H1 (cell line): ENCODE measurements around the gene FGF5. TPM values are rescaled to one million over a fixed set of nuclear protein-coding genes. Genes with fewer than 3 reads are reported as not detected.

ENCODE experiments used
- CTCF ChIA-PET: fragments of 300-600 bp; sonication (Branson Sonifier 250); formaldehyde crosslinking; loops from one replicate; lab custom pipeline; 2021; ENCODE audit not compliant: partially characterized antibody; lab: Charles Lee
- POLR2A ChIA-PET: fragments of 300-600 bp; sonication (Branson Sonifier 250); formaldehyde crosslinking; loops from one replicate; lab custom pipeline; 2021; ENCODE audit warnings: inconsistent platforms; ENCODE audit not compliant: partially characterized antibody; lab: Charles Lee
- DNase-seq, 2 experiments: peaks; one replicate each; pipeline versions ENCODE4 v3.0.0 to v3.0.0-alpha.2; 2010 to 2022; ENCODE audit warnings: low spot score in 2 of 2, low read depth in 1 of 2, mixed read lengths in 1 of 2
- FAIRE-seq: peaks from 2 replicates; lab custom pipeline; 2011; peaks lifted over from hg19 to GRCh38; lab: Jason Lieb, UNC
- H2AFZ ChIP-seq: 2 replicates; pipeline ENCODE4 v1.8.1; 2012; ENCODE audit warnings: low read length, inconsistent platforms
- H2AK5ac ChIP-seq: 2 replicates; pipeline ENCODE4 v1.6.1; 2013; ENCODE audit warnings: low read depth, low read length
- H2BK120ac ChIP-seq: replicated peaks from 2 replicates; pipeline ENCODE3; 2013; ENCODE audit warnings: low read depth, low read length, inconsistent platforms
- H2BK12ac ChIP-seq: 2 replicates; pipeline ENCODE4 v1.6.1; 2013; ENCODE audit warnings: low read depth, low read length
- H2BK15ac ChIP-seq: 2 replicates; pipeline ENCODE4 v1.6.1; 2013; ENCODE audit warnings: low read length
- H2BK20ac ChIP-seq: 2 replicates; pipeline ENCODE4 v1.6.1; 2013; ENCODE audit warnings: low read length
- H2BK5ac ChIP-seq: 2 replicates; pipeline ENCODE4 v1.6.1; 2013; ENCODE audit warnings: low read depth, low read length
- H3K14ac ChIP-seq: 2 replicates; pipeline ENCODE4 v1.6.1; 2013; ENCODE audit warnings: inconsistent platforms; ENCODE audit not compliant: insufficient read length
- H3K18ac ChIP-seq: 2 replicates; pipeline ENCODE4 v1.6.1; 2013; ENCODE audit warnings: low read length; ENCODE audit errors: extremely low read depth
- H3K23ac ChIP-seq: 2 replicates; pipeline ENCODE4 v1.6.1; 2013; ENCODE audit warnings: inconsistent platforms; ENCODE audit not compliant: insufficient read length
- H3K23me2 ChIP-seq: 2 replicates; pipeline ENCODE4 v1.6.1; 2013; ENCODE audit warnings: low read depth, low read length
- H3K27ac ChIP-seq: 2 replicates; pipeline ENCODE4 v1.6.1; 2011; ENCODE audit warnings: low read depth, low read length, inconsistent platforms
- H3K27me3 ChIP-seq, 4 experiments: replicated peaks in 1 of 4; 1 replicate in 1 of 4; 2 replicates in 3 of 4; pipeline versions ENCODE4 v1.6.1 to v1.8.1; 2011 to 2013; ENCODE audit warnings: low read length in 3 of 4, mild to moderate bottlenecking in 3 of 4, inconsistent platforms in 2 of 4, mixed read lengths in 2 of 4, moderate library complexity in 1 of 4; ENCODE audit not compliant: control insufficient read depth in 3 of 4, insufficient read depth in 3 of 4; ENCODE audit errors: extremely low read depth in 1 of 4
- H3K36me3 ChIP-seq, 4 experiments: 2 replicates each; pipeline versions ENCODE4 v1.6.1 to v1.8.1; 2011 to 2013; ENCODE audit warnings: mild to moderate bottlenecking in 4 of 4, low read length in 3 of 4, moderate library complexity in 2 of 4, control low read depth in 1 of 4, inconsistent platforms in 1 of 4; ENCODE audit not compliant: insufficient read depth in 4 of 4, control insufficient read depth in 2 of 4
- H3K4ac ChIP-seq: replicated peaks from 2 replicates; pipeline ENCODE3; 2013; ENCODE audit warnings: low read length, low read depth, mixed read lengths, inconsistent platforms; ENCODE audit not compliant: insufficient read length
- H3K4me1 ChIP-seq, 4 experiments: replicated peaks in 1 of 4; 1 replicate in 1 of 4; 2 replicates in 3 of 4; pipeline versions ENCODE4 v1.6.1 to v1.8.1; 2011 to 2013; ENCODE audit warnings: low read length in 3 of 4, inconsistent platforms in 2 of 4, mixed read lengths in 1 of 4; ENCODE audit not compliant: insufficient read depth in 4 of 4, control insufficient read depth in 3 of 4
- H3K4me2 ChIP-seq, 2 experiments: 2 replicates each; pipeline versions ENCODE4 v1.6.1 to v1.8.1; 2011 to 2013; ENCODE audit warnings: low read depth in 2 of 2, low read length in 2 of 2, control low read depth in 1 of 2, inconsistent platforms in 1 of 2, mild to moderate bottlenecking in 1 of 2; ENCODE audit not compliant: insufficient read depth in 1 of 2
- H3K4me3 ChIP-seq, 4 experiments: fragments of 200-600, 300-600 bp in 1 of 4; sonication (generic), shearing (Covaris generic), sonication (Bioruptor Twin) in 1 of 4; 2 replicates each; pipeline versions ENCODE4 v1.5.1 to v1.8.1; 2011 to 2016; ENCODE audit warnings: low read length in 4 of 4, low read depth in 3 of 4, control low read depth in 2 of 4, inconsistent platforms in 2 of 4, mild to moderate bottlenecking in 2 of 4, mixed read lengths in 1 of 4, moderate library complexity in 1 of 4; ENCODE audit not compliant: insufficient read depth in 2 of 4; ENCODE audit errors: extremely low read depth in 1 of 4
- H3K56ac ChIP-seq: replicated peaks from 2 replicates; pipeline ENCODE3; 2013; ENCODE audit warnings: low read depth, mild to moderate bottlenecking, mixed read lengths, low read length, inconsistent platforms; ENCODE audit not compliant: insufficient read length
- H3K79me1 ChIP-seq: 2 replicates; pipeline ENCODE4 v1.6.1; 2013; ENCODE audit warnings: low read depth, low read length, control low read depth
- H3K79me2 ChIP-seq, 2 experiments: 2 replicates each; pipeline versions ENCODE4 v1.6.1 to v1.8.1; 2012 to 2013; ENCODE audit warnings: low read length in 2 of 2, mild to moderate bottlenecking in 2 of 2, inconsistent platforms in 1 of 2; ENCODE audit not compliant: insufficient read depth in 2 of 2, control insufficient read depth in 1 of 2
- H3K9ac ChIP-seq, 4 experiments: replicated peaks in 1 of 4; 1 replicate in 1 of 4; 2 replicates in 3 of 4; pipeline versions ENCODE4 v1.6.1 to v1.8.1; 2011 to 2013; ENCODE audit warnings: low read depth in 3 of 4, low read length in 3 of 4, control low read depth in 2 of 4, mild to moderate bottlenecking in 2 of 4, moderate library complexity in 2 of 4, inconsistent platforms in 1 of 4; ENCODE audit errors: extremely low read depth in 1 of 4
- H3K9me3 ChIP-seq, 2 experiments: 2 replicates each; pipeline versions ENCODE4 v1.6.1 to v1.8.1; 2012 to 2013; ENCODE audit warnings: mild to moderate bottlenecking in 2 of 2, moderate library complexity in 2 of 2, control low read depth in 1 of 2, inconsistent platforms in 1 of 2, low read depth in 1 of 2, low read length in 1 of 2, mixed read lengths in 1 of 2; ENCODE audit not compliant: insufficient read depth in 2 of 2
- H4K20me1 ChIP-seq, 2 experiments: replicated peaks in 1 of 2; 2 replicates each; pipeline versions ENCODE3 to v1.8.1; 2011 to 2013; ENCODE audit warnings: inconsistent platforms in 2 of 2, low read length in 2 of 2, mild to moderate bottlenecking in 1 of 2; ENCODE audit not compliant: insufficient read depth in 2 of 2, control insufficient read depth in 1 of 2
- H4K5ac ChIP-seq: 2 replicates; pipeline ENCODE4 v1.6.1; 2013; ENCODE audit warnings: low read length, low read depth, mixed read lengths, inconsistent platforms; ENCODE audit not compliant: insufficient read length
- H4K8ac ChIP-seq: 2 replicates; pipeline ENCODE4 v1.8.0; 2013; ENCODE audit warnings: mild to moderate bottlenecking, moderate library complexity, low read length, inconsistent platforms; ENCODE audit not compliant: insufficient read depth; ENCODE audit errors: extremely low read depth
- H4K91ac ChIP-seq: replicated peaks from 2 replicates; pipeline ENCODE3; 2013; ENCODE audit warnings: low read length, mixed read lengths, inconsistent platforms; ENCODE audit not compliant: insufficient read length
- ASH2L ChIP-seq: fragments of 200-600, 300-600 bp; sonication (generic); IDR thresholded peaks from one replicate; pipeline ENCODE4 v1.7.1; 2017; ENCODE audit warnings: low read length
- CBX8 ChIP-seq: fragments of 300-800, 300-1000 bp; sonication (generic); IDR thresholded peaks from 2 replicates; pipeline ENCODE4 v1.7.1; 2016; ENCODE audit warnings: low read depth, low read length, borderline replicate concordance
- EP300 ChIP-seq, 2 experiments: IDR thresholded peaks; 1 replicate in 1 of 2; 2 replicates in 1 of 2; pipeline ENCODE4 v1.6.1; 2011 to 2012; ENCODE audit warnings: low read depth in 2 of 2, low read length in 2 of 2, mild to moderate bottlenecking in 2 of 2, borderline replicate concordance in 1 of 2, inconsistent platforms in 1 of 2, moderate library complexity in 1 of 2
- POLR2AphosphoS5 ChIP-seq: IDR thresholded peaks from 2 replicates; pipeline ENCODE4 v1.6.1; 2011; ENCODE audit warnings: low read depth, low read length
- RNF2 ChIP-seq: fragments of 200-900, 300-1000 bp; sonication (generic); IDR thresholded peaks from 2 replicates; pipeline ENCODE4 v1.7.1; 2016; ENCODE audit warnings: borderline replicate concordance, low read depth, mild to moderate bottlenecking, antibody characterized with exemption, low read length; ENCODE audit not compliant: poor library complexity, severe bottlenecking; ENCODE audit errors: missing control alignments
- ZNF274 ChIP-seq: IDR thresholded peaks from 2 replicates; pipeline ENCODE4 v1.7.0; 2012; ENCODE audit warnings: low read length, borderline replicate concordance; ENCODE audit errors: extremely low read depth
- WGBS, 2 experiments: shearing (Covaris generic) in 1 of 2; methylation state at CpG; one replicate each; pipeline versions ENCODE4 v1.1.6 to v1.1.7; 2013 to 2015; ENCODE audit warnings: low lambda C conversion rate in 2 of 2, mixed read lengths in 2 of 2, inconsistent platforms in 1 of 2, low coverage in 1 of 2, missing lambda C conversion rate in 1 of 2; ENCODE audit not compliant: insufficient replicate concordance in 2 of 2, insufficient coverage in 1 of 2, insufficient read length in 1 of 2; ENCODE audit errors: extremely low coverage in 1 of 2, missing lambda C conversion rate in 1 of 2; 5-methylcytosine and 5-hydroxymethylcytosine counted together
- polyA plus RNA-seq, 7 experiments: library from polyadenylated mRNA; depleted of rRNA in 3 of 7; stranded (reverse) in 5 of 7; unstranded in 2 of 7; fragments of >200 nt in 5 of 7; fragments of 200-250 nt in 2 of 7; gene quantifications; 1 replicate in 5 of 7; 2 replicates in 1 of 7; 4 replicates in 1 of 7; pipeline versions ENCODE4 v1.2.1 to v1.2.3, GENCODE V29; 2011 to 2013; ENCODE audit warnings: missing spikeins in 2 of 7, mixed read lengths in 2 of 7
- total RNA-seq: library from RNA; stranded (reverse); fragmentation: NEBNext Ultra II Directional; extraction: Animal tissue kit (Norgen Biotek cat#: 25700); gene quantifications from 2 replicates; pipeline ENCODE4 v1.2.1, GENCODE V29; 2021
- TF ChIP-seq, protein P1 (sequence below): IDR thresholded peaks from 2 replicates; pipeline ENCODE4 v1.6.1; 2011; ENCODE audit warnings: low read depth, mild to moderate bottlenecking, low read length; ENCODE audit not compliant: insufficient read depth
- TF ChIP-seq, protein P2 (sequence below): IDR thresholded peaks from 2 replicates; pipeline ENCODE4 v1.6.1; 2011; ENCODE audit warnings: low read length, improper control_type of control experiment
- TF ChIP-seq, protein P3 (sequence below): IDR thresholded peaks from 2 replicates; pipeline ENCODE4 v1.6.1; 2012; ENCODE audit warnings: low read length, inconsistent platforms

FGF5 gene
- total and polyA plus RNA-seq, 2 of the 8 experiments (the other 6 are each of a cell fraction or from before 2014, with no cell fraction given) = not detected

DNA sequence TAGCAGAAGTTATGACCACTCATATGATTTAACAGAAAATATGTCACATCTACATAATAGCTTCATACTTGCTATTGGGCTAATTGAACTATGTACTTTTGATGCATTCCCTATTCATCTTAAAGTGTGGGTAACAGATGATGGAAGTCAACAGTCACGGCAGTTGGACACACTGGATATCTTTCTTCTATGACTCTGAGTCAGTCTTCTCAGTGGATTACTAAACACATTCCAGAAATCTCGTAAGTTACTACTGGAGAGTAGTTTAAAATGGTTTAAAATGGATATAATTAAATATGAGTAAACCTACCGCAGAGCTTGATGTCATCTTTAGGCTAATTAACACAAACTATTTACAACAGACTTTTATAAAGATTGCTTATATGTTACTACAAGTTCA, 39.0 kb downstream of the FGF5 start:
- Histone ChIP-seq H3K4ac (no peak overlapping the region), H2BK120ac (no peak overlapping the region), H3K9me3 (peaks cover 3 to 7% of the 10 kb centered on the region in 2 experiments; a peak in 1 of 4 replicates), H4K8ac (no peak overlapping the region), H3K79me1 (no peaks in the 10 kb centered on the region), H3K18ac (no peak overlapping the region), H3K4me1 (peaks cover 0 to 5% (median 1%) of the 10 kb centered on the region in 4 experiments; a peak in 2 of 7 replicates), H3K4me2 (no peak overlapping the region), H2BK5ac (no peak overlapping the region), H3K14ac (no peak overlapping the region), H3K27ac (no peak overlapping the region), H3K79me2 (no peaks in the 10 kb centered on the region), H3K9ac (no peak overlapping the region), H4K20me1 (no peaks in the 10 kb centered on the region), H3K36me3 (0 out of 8 replicates have a peak, but pooled peaks cover 0 to 3% (median 0%) of the 10 kb centered on the region in 4 experiments), H3K27me3 (no peaks in the 10 kb centered on the region), H3K4me3 (no peak overlapping the region), H3K23me2 (no peaks in the 10 kb centered on the region), H4K91ac (no peak overlapping the region), H2BK15ac (no peak overlapping the region), H2AK5ac (no peak overlapping the region), H2BK20ac (no peak overlapping the region), H2AFZ (no peak overlapping the region), H3K56ac (no peak overlapping the region), H3K23ac (no peak overlapping the region), H4K5ac (no peak overlapping the region), H2BK12ac (no peak overlapping the region)
- FAIRE-seq (no peak), DNase-seq (no peak)
- ChIA-PET POLR2A (no interaction called here), CTCF (interaction anchor here (0.5 kb wide), 1 partner anchor 78 kb away, joined by 3 read pairs; no protein-coding TSS in a partner anchor)
- 91% methylated on average over 3 of the region's 3 CpGs; no CpG with 5 or more reads in 1 of the 2 experiments for WGBS, 2 experiments
- TF ChIP-seq EP300 (IDR thresholded peaks at IDR 0.05; ENCODE audit: borderline replicate concordance in 1 of 2, low read depth in 2 of 2, low read length in 2 of 2) (no peak), RNF2 (no peak), POLR2AphosphoS5 (no peak), ASH2L (no peak), CBX8 (no peak), ZNF274 (no peak)
- TF ChIP-seq, protein P1, sequence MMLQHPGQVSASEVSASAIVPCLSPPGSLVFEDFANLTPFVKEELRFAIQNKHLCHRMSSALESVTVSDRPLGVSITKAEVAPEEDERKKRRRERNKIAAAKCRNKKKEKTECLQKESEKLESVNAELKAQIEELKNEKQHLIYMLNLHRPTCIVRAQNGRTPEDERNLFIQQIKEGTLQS = no peak
- TF ChIP-seq, protein P2, sequence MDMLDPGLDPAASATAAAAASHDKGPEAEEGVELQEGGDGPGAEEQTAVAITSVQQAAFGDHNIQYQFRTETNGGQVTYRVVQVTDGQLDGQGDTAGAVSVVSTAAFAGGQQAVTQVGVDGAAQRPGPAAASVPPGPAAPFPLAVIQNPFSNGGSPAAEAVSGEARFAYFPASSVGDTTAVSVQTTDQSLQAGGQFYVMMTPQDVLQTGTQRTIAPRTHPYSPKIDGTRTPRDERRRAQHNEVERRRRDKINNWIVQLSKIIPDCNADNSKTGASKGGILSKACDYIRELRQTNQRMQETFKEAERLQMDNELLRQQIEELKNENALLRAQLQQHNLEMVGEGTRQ = no peak
- TF ChIP-seq, protein P3, sequence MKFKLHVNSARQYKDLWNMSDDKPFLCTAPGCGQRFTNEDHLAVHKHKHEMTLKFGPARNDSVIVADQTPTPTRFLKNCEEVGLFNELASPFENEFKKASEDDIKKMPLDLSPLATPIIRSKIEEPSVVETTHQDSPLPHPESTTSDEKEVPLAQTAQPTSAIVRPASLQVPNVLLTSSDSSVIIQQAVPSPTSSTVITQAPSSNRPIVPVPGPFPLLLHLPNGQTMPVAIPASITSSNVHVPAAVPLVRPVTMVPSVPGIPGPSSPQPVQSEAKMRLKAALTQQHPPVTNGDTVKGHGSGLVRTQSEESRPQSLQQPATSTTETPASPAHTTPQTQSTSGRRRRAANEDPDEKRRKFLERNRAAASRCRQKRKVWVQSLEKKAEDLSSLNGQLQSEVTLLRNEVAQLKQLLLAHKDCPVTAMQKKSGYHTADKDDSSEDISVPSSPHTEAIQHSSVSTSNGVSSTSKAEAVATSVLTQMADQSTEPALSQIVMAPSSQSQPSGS = no peak
